ENCODE data around the gene MSI2.

DNA sequence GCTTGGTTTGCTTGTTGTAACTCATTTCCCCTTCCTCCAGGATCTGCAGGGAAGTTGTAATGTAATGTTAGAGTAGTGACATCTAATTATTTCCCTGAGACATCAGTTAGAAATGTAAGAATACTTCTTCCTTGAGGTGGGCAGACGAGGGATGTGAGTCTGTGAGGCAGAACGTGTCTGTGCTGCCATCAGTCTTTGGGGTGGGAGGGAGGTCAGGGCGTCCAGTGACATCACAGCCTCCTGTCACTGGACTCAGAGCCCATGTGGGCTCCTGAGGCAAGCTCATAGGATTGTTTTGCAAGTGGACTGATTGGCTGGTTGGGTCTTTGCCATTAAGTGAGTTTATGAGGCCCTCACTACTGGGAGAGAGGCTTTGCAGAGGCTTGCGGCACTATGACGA lies 300.0 kb downstream of the MSI2 start:
- TF ChIP-seq, protein P1, sequence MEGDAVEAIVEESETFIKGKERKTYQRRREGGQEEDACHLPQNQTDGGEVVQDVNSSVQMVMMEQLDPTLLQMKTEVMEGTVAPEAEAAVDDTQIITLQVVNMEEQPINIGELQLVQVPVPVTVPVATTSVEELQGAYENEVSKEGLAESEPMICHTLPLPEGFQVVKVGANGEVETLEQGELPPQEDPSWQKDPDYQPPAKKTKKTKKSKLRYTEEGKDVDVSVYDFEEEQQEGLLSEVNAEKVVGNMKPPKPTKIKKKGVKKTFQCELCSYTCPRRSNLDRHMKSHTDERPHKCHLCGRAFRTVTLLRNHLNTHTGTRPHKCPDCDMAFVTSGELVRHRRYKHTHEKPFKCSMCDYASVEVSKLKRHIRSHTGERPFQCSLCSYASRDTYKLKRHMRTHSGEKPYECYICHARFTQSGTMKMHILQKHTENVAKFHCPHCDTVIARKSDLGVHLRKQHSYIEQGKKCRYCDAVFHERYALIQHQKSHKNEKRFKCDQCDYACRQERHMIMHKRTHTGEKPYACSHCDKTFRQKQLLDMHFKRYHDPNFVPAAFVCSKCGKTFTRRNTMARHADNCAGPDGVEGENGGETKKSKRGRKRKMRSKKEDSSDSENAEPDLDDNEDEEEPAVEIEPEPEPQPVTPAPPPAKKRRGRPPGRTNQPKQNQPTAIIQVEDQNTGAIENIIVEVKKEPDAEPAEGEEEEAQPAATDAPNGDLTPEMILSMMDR (IDR thresholded peaks at IDR 0.05): no peak
- no peak for TF ChIP-seq POLR2A (IDR thresholded peaks at IDR 0.05)

All from adrenal gland (tissue), 5 donors.